ENCODE data around the gene TMEM145. TPM values are rescaled to one million over a fixed set of nuclear protein-coding genes. Genes with fewer than 3 reads are reported as not detected.
A peak's percentile ranks its signal among the peaks of the same experiment; 100 is the strongest.

Gene TMEM145
- total and polyA plus RNA-seq, 9 of the 15 experiments (the other 6 are each of a cell fraction or from before 2014, with no cell fraction given): 0.80 to 5.5 (median 1.9) TPM; not detected in 3

DNA sequence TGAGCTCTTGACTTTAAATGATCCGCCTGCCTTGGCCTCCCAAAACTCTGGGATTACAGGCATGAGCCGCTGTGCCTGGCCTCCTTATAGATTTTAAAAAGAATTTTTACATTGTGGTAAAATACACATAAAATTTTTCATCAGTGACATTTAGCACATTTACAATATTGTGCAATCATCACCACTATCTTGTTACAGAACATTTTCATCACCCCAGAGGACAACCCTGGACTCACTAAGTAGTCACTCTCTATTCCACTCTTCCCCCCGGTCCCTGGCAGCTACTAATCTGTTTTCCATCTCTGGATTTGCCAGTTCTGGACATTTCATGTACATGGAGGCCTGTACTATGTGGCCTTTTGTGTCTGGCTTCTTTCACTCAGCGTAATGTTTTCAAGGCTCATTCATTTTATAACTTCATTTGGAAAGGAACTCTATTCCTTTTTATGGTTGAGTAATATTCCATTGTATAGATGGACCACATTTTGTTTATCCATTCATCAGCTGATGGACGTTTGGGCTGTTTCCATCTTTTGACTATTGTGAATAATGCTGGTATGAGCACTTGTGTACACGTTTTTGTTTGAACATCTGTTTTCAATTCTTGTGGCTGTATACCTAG, 32.2 kb downstream of the TMEM145 start:
- BruUV-seq (replicated peaks): no TSS peak
- intact Hi-C loops (cut with micrococcal nuclease): no loop called here
- POLR2A ChIA-PET: no interaction called here
- TF ChIP-seq ZNF316 (IDR thresholded peaks at IDR 0.05) (no peak), FOXJ3 (CRISPR knock-in tag; IDR thresholded peaks at IDR 0.05) (no peak), CEBPB (tag; IDR thresholded peaks at IDR 0.05) (peak; percentile 92), CEBPG (CRISPR knock-in tag; IDR thresholded peaks at IDR 0.05) (peak; percentile 53), CEBPG (tag; conservative IDR thresholded peaks at IDR 0.05 in 1 of 2, IDR thresholded peaks at IDR 0.05 in 1 of 2) (peak; percentile 90 to 92), ESRRB (CRISPR knock-in tag; IDR thresholded peaks at IDR 0.05; ENCODE audit: borderline replicate concordance) (no peak)
- TF ChIP-seq, protein P1, sequence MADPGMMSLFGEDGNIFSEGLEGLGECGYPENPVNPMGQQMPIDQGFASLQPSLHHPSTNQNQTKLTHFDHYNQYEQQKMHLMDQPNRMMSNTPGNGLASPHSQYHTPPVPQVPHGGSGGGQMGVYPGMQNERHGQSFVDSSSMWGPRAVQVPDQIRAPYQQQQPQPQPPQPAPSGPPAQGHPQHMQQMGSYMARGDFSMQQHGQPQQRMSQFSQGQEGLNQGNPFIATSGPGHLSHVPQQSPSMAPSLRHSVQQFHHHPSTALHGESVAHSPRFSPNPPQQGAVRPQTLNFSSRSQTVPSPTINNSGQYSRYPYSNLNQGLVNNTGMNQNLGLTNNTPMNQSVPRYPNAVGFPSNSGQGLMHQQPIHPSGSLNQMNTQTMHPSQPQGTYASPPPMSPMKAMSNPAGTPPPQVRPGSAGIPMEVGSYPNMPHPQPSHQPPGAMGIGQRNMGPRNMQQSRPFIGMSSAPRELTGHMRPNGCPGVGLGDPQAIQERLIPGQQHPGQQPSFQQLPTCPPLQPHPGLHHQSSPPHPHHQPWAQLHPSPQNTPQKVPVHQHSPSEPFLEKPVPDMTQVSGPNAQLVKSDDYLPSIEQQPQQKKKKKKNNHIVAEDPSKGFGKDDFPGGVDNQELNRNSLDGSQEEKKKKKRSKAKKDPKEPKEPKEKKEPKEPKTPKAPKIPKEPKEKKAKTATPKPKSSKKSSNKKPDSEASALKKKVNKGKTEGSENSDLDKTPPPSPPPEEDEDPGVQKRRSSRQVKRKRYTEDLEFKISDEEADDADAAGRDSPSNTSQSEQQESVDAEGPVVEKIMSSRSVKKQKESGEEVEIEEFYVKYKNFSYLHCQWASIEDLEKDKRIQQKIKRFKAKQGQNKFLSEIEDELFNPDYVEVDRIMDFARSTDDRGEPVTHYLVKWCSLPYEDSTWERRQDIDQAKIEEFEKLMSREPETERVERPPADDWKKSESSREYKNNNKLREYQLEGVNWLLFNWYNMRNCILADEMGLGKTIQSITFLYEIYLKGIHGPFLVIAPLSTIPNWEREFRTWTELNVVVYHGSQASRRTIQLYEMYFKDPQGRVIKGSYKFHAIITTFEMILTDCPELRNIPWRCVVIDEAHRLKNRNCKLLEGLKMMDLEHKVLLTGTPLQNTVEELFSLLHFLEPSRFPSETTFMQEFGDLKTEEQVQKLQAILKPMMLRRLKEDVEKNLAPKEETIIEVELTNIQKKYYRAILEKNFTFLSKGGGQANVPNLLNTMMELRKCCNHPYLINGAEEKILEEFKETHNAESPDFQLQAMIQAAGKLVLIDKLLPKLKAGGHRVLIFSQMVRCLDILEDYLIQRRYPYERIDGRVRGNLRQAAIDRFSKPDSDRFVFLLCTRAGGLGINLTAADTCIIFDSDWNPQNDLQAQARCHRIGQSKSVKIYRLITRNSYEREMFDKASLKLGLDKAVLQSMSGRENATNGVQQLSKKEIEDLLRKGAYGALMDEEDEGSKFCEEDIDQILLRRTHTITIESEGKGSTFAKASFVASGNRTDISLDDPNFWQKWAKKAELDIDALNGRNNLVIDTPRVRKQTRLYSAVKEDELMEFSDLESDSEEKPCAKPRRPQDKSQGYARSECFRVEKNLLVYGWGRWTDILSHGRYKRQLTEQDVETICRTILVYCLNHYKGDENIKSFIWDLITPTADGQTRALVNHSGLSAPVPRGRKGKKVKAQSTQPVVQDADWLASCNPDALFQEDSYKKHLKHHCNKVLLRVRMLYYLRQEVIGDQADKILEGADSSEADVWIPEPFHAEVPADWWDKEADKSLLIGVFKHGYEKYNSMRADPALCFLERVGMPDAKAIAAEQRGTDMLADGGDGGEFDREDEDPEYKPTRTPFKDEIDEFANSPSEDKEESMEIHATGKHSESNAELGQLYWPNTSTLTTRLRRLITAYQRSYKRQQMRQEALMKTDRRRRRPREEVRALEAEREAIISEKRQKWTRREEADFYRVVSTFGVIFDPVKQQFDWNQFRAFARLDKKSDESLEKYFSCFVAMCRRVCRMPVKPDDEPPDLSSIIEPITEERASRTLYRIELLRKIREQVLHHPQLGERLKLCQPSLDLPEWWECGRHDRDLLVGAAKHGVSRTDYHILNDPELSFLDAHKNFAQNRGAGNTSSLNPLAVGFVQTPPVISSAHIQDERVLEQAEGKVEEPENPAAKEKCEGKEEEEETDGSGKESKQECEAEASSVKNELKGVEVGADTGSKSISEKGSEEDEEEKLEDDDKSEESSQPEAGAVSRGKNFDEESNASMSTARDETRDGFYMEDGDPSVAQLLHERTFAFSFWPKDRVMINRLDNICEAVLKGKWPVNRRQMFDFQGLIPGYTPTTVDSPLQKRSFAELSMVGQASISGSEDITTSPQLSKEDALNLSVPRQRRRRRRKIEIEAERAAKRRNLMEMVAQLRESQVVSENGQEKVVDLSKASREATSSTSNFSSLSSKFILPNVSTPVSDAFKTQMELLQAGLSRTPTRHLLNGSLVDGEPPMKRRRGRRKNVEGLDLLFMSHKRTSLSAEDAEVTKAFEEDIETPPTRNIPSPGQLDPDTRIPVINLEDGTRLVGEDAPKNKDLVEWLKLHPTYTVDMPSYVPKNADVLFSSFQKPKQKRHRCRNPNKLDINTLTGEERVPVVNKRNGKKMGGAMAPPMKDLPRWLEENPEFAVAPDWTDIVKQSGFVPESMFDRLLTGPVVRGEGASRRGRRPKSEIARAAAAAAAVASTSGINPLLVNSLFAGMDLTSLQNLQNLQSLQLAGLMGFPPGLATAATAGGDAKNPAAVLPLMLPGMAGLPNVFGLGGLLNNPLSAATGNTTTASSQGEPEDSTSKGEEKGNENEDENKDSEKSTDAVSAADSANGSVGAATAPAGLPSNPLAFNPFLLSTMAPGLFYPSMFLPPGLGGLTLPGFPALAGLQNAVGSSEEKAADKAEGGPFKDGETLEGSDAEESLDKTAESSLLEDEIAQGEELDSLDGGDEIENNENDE (IDR thresholded peaks at IDR 0.05; ENCODE audit: low read depth, low read length): no peak

More for the DNA sequence above, 32.2 kb downstream of the TMEM145 start:
- in situ Hi-C loops (cut with MboI): no loop called here
- peaks cover 0 to 11% of the 10 kb centered on the region in 2 experiments; a peak in 1 of 5 replicates for H3K4me1 ChIP-seq (replicated peaks in 1 of 2; ENCODE audit: control insufficient read depth in 2 of 2, insufficient read depth in 2 of 2, low read length in 2 of 2)
- no peaks in the 10 kb centered on the region for H4K20me1 ChIP-seq (replicated peaks; ENCODE audit: control insufficient read depth, insufficient read depth, low read length)
- H3K4me2 ChIP-seq (ENCODE audit: insufficient read depth, low read length): no peak overlapping the region
- no peaks in the 10 kb centered on the region for H3K79me2 ChIP-seq (ENCODE audit: control insufficient read depth, insufficient read depth, low read length)
- H3K9me1 ChIP-seq (ENCODE audit: control insufficient read depth, insufficient read depth, low read length): no peaks in the 10 kb centered on the region
- no peaks in the 10 kb centered on the region for H3K27me3 ChIP-seq (ENCODE audit: control insufficient read depth in 2 of 2, insufficient read depth in 2 of 2, low read length in 2 of 2)
- H3K4me3 ChIP-seq: no peak overlapping the region
- H2AFZ ChIP-seq (ENCODE audit: low read depth, low read length): no peak overlapping the region
- CTCF ChIA-PET (ENCODE audit: low intra/inter-chr PET ratio): no interaction called here
- H3K9ac ChIP-seq (ENCODE audit: insufficient read depth in 1 of 2, low read depth in 2 of 2, low read length in 2 of 2): no peak overlapping the region
- ATAC-seq (no peak), FAIRE-seq (no peak), DNase-seq (ENCODE audit: extremely low read depth in 1 of 4, low spot score in 3 of 4) (no peak)
- no peak overlapping the region for H3K27ac ChIP-seq (ENCODE audit: extremely low read depth, low read depth, low read length)
- WGBS (ENCODE audit: insufficient coverage, low coverage, missing lambda C conversion rate): 54% methylated on average over 6 of the region's 6 CpGs
- H3K9me3 ChIP-seq (replicated peaks; ENCODE audit: control insufficient read depth, insufficient read depth, low read depth, low read length): no peaks in the 10 kb centered on the region
- H3K36me3 ChIP-seq (ENCODE audit: control insufficient read depth, insufficient read depth, low read length): peaks cover 8% of the 10 kb centered on the region; the same call in 1 of the 3 replicates

Data from K562 (cell line).